AG09319 (cell line): Measurements from ENCODE around the gene BANK1.

Experiments
- DNase-seq: peaks from one replicate; pipeline ENCODE4 v3.0.0-alpha.2; 2010; ENCODE audit warnings: low read depth; ENCODE audit errors: extremely low read depth
- TF ChIP-seq, protein P1 (sequence below): IDR thresholded peaks from 2 replicates; pipeline ENCODE4 v1.5.1; 2011; ENCODE audit warnings: low read depth, mild to moderate bottlenecking, inconsistent platforms, low read length, moderate library complexity

The BANK1 gene

DNA sequence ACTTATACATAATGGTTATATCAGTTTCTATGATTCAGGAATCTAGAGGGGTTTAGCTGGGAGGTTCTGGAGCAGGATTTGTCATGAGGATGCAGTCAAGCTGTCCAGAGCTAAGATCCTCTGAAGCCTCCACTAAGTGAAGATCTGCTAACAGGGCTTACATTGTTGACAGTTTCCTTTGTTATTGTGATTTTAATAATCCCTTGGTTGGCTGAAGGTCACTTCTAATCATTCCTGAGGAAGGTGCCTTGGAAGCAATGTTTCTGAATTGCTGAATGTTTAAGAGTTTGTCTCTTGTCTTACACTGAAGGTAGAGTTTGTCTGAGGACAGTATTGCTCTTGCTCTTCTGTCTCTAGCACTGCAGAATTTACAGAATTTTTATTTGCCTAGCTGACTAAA lies 41.3 kb downstream of the BANK1 start:
- no peak for DNase-seq
- TF ChIP-seq, protein P1, sequence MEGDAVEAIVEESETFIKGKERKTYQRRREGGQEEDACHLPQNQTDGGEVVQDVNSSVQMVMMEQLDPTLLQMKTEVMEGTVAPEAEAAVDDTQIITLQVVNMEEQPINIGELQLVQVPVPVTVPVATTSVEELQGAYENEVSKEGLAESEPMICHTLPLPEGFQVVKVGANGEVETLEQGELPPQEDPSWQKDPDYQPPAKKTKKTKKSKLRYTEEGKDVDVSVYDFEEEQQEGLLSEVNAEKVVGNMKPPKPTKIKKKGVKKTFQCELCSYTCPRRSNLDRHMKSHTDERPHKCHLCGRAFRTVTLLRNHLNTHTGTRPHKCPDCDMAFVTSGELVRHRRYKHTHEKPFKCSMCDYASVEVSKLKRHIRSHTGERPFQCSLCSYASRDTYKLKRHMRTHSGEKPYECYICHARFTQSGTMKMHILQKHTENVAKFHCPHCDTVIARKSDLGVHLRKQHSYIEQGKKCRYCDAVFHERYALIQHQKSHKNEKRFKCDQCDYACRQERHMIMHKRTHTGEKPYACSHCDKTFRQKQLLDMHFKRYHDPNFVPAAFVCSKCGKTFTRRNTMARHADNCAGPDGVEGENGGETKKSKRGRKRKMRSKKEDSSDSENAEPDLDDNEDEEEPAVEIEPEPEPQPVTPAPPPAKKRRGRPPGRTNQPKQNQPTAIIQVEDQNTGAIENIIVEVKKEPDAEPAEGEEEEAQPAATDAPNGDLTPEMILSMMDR, result no peak

DNA sequence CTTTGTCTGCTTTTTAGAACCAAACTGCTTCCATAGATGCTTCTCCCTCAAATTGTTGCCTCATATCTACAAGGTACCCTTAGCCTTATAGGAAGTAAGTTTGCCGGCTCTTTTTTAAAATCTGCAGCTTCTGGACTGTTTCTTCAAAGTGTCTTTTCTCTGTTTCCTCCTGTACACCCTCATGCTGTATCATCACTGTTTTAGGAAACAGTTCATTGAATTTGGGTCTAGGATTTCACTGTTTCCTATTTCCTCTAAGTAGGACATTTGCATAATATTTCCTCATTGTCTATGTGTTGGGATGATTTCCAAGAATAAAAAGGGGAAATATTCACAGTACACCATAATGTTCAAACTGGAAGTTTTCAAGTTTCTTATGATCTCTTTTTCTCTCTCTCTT lies 43.0 kb downstream of the BANK1 start:
- TF ChIP-seq, protein P1, result no peak
- DNase-seq, result no peak

DNA sequence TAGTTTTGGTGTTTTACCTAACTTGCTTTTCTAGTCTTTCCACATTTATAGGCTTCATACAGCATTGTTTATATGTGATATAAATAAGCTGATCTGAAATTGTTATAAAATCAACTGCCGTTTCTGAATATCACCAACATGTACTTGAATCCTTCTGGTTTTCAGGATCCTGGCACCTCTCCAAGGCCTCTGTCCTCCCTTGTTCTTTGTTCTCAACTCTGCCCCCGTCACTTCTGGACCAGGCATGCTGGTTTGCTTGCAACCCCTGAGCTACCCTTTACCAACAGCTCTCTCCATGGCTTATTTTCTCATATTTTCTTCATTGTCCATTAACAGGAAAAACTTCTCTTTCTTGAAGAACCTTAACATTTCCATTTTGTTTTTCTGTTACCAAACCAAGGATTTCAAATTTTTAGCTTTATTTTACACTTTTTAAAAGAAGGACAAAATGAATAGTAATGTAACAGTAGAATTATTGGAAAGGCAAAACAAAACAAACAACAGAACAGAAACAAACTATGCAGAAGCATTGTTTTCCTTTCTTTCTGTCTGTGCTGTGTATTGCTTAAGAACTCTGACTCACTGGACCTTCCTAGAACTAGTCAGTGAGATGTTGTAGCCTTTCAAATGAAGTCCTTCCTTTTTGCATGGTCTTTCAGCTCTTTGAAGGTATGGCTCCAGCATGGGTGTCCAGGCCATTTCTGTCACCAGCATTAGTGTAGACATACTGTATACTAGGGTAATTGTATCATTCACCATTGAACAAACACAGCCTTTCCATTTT lies 44.8 kb downstream of the BANK1 start:
- no peak for DNase-seq
- TF ChIP-seq, protein P1, result no peak

DNA sequence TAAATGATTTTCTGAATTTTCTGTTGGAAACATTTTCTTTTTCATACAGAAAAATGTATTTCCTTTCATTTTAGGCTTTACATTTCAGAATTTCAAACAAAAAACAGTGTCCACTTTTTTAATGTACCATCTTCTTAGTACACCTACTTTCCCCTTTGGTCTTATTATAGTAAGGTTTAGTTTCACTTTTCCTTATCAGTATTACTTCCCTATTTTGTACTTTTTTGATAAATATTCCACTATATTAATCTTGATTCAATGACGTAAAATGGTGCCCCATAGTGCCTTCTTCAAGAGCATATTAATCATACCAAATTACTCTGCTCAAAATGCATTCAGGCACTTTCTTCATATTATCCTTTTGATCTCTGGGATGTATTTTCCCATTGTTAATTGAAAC lies 52.5 kb downstream of the BANK1 start:
- TF ChIP-seq, protein P1, result no peak
- DNase-seq, result no peak

DNA sequence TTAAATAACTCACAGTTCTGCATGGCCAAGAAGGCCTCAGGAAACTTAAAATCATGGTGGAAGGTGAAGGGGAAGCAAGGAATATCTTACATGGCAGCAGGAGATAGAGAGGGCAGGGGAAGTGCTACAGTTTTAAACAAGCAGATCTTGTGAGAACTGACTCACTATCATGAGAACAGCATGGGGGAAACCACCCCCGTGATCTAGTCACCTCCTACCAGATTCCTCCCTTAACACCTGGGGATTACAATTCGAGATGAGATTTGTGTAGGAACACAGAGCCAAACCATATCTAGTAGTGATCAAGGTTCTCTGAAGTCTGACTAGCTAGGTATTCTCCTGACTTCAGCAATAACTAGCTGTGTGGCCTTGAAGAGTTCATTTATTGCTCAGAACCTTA lies 56.0 kb downstream of the BANK1 start:
- no peak for DNase-seq

DNA sequence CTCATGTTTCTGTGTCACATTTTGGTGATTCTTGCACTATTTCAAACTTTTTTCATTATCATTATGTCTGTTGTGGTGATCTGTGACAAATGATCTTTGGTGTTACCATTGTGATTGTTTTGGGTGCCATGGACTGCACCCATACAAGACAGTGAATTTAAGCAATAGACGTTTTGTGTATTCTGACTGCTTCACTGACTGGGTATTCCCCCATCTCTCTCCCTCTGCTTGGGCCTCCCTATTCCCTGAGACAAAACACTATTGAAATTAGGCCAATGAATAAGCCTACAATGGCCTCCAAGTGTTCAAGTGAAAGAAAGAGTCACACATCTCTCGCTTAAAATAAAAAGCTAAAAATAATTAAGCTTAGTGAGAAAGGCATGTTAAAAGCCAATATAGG lies 60.2 kb downstream of the BANK1 start:
- DNase-seq, result no peak
- TF ChIP-seq, protein P1, result no peak

More for the DNA sequence above, 56.0 kb downstream of the BANK1 start:
- TF ChIP-seq, protein P1, result no peak

DNA sequence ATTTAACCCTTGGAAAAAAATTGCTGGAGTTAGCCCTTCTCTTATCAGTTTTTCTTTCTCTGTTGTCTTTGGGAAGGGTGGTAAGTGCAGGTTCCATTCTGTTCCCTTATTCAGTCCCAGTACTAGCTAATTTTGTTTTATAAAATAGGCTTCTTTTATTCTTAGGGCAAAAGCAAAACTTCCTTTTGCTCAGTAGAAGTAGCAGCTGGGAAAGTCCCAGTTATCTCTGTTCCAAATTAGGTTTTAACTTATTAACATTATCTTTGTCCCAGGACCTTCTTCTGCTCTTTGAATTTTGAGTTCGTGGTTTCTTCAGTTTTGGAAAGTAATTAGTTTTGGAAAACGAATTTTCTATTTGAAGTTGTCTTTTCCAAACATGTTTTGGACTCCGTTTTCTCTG lies 61.1 kb downstream of the BANK1 start:
- TF ChIP-seq, protein P1, result no peak
- DNase-seq, result no peak
